Neural progenitor cell (in vitro differentiated cells): Measurements from ENCODE around the gene PRRT2.

ENCODE experiments used
- EZH2 ChIP-seq: fragments of 200-600 bp; sonication (generic); IDR thresholded peaks from 2 replicates; pipeline ENCODE4 v1.6.1; 2017; ENCODE audit warnings: antibody characterized with exemption, mild to moderate bottlenecking, moderate library complexity
- TF ChIP-seq, protein P1 (sequence below): fragments of 200-600 bp; sonication (generic); IDR thresholded peaks from 2 replicates; pipeline ENCODE4 v1.5.1; 2017; ENCODE audit warnings: antibody characterized with exemption, mild to moderate bottlenecking

DNA sequence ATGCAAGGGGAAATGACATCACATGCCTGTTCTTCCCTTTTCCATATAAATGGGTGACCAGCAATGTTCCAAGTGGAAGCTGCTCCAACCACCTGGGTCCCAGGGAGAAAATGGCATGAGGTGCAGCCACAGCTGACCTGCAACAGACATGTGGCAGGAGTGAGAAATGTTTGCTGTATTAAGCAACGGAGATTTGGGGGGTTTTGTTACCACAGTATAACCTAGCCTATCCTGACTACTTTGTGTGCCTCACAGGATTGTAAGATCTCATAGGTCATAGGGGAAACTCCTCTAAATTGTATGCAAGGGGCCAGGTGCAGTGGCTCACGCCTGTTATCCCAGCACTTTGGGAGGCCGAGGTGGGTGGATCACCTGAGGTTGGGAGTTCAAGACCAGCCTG, 39.0 kb downstream of the PRRT2 start:
- TF ChIP-seq, protein P1, sequence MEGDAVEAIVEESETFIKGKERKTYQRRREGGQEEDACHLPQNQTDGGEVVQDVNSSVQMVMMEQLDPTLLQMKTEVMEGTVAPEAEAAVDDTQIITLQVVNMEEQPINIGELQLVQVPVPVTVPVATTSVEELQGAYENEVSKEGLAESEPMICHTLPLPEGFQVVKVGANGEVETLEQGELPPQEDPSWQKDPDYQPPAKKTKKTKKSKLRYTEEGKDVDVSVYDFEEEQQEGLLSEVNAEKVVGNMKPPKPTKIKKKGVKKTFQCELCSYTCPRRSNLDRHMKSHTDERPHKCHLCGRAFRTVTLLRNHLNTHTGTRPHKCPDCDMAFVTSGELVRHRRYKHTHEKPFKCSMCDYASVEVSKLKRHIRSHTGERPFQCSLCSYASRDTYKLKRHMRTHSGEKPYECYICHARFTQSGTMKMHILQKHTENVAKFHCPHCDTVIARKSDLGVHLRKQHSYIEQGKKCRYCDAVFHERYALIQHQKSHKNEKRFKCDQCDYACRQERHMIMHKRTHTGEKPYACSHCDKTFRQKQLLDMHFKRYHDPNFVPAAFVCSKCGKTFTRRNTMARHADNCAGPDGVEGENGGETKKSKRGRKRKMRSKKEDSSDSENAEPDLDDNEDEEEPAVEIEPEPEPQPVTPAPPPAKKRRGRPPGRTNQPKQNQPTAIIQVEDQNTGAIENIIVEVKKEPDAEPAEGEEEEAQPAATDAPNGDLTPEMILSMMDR, result no peak
- no peak for TF ChIP-seq EZH2
